HL-60/S4 treated with retinoic acid at 250 ng/mL for 4 days and 3 days (cell line): ENCODE measurements around the gene OR52K2.
"Not testable (repeated sequence)": the region's sequence is repeated elsewhere in the genome, so short reads cannot be mapped to it uniquely, and the experiment has no call there.

Experiments used
- in situ Hi-C: fragments of 300-500 bp; cut with MboI; formaldehyde crosslinking; loops from 2 replicates; pipeline ENCODE4 v1.7.0; 2022; ENCODE audit warnings: low sequenced_read_pairs

The OR52K2 gene

GRCh38 chr11:4448995-4449394, at the start of gene OR52K2:
Gene OR52K2, plus strand, starts transcription at chr11:4449295. Its CDS starts 45 bp downstream, at chr11:4449340.
- in situ Hi-C loops = no loop called here

GRCh38 chr11:4406206-4406605, 42.9 kb upstream of the OR52K2 start:
- in situ Hi-C loops = not testable (repeated sequence)

- in situ Hi-C loops = no loop called here
Observed at GRCh38 chr11:4416306-4416705, 32.8 kb upstream of the OR52K2 start.

GRCh38 chr11:4416816-4417215, 32.3 kb upstream of the OR52K2 start:
- in situ Hi-C loops = no loop called here

- in situ Hi-C loops = no loop called here
Observed at GRCh38 chr11:4418403-4418802, 30.7 kb upstream of the OR52K2 start.

GRCh38 chr11:4430051-4430450, 19.0 kb upstream of the OR52K2 start:
- in situ Hi-C loops = no loop called here

GRCh38 chr11:4433856-4434255, 15.2 kb upstream of the OR52K2 start:
- in situ Hi-C loops = no loop called here

GRCh38 chr11:4436411-4436810, 12.7 kb upstream of the OR52K2 start:
- in situ Hi-C loops = no loop called here

- in situ Hi-C loops = no loop called here
Observed at GRCh38 chr11:4441515-4441914, 7.6 kb upstream of the OR52K2 start.

GRCh38 chr11:4443232-4443891, 5.7 kb upstream of the OR52K2 start:
- in situ Hi-C loops = no loop called here

- in situ Hi-C loops = no loop called here
Observed at GRCh38 chr11:4453118-4453517, 4.0 kb downstream of the OR52K2 start.

- in situ Hi-C loops = no loop called here
Observed at GRCh38 chr11:4454021-4454420, 4.9 kb downstream of the OR52K2 start.

- in situ Hi-C loops = no loop called here
Observed at GRCh38 chr11:4455419-4455818, 6.3 kb downstream of the OR52K2 start.

GRCh38 chr11:4459500-4459899, 10.4 kb downstream of the OR52K2 start:
- in situ Hi-C loops = no loop called here

GRCh38 chr11:4460151-4460550, 11.1 kb downstream of the OR52K2 start:
- in situ Hi-C loops = no loop called here

GRCh38 chr11:4464216-4465159, 15.4 kb downstream of the OR52K2 start:
- in situ Hi-C loops = no loop called here

GRCh38 chr11:4465407-4465806, 16.3 kb downstream of the OR52K2 start:
- in situ Hi-C loops = no loop called here

GRCh38 chr11:4466131-4466870, 17.2 kb downstream of the OR52K2 start:
- in situ Hi-C loops = no loop called here

GRCh38 chr11:4466871-4467442, 17.9 kb downstream of the OR52K2 start:
- in situ Hi-C loops = no loop called here

- in situ Hi-C loops = no loop called here
Observed at GRCh38 chr11:4467811-4468606, 18.9 kb downstream of the OR52K2 start.
